Adipocyte (in vitro differentiated cells): ENCODE measurements around the gene OCLN.
A peak's percentile ranks its signal among the peaks of the same experiment; 100 is the strongest.
"Not testable (repeated sequence)": the region's sequence is repeated elsewhere in the genome, so short reads cannot be mapped to it uniquely, and the experiment has no call there.

ENCODE experiments used
- DNase-seq: peaks from one replicate; pipeline ENCODE4 v3.0.0-alpha.2; 2015; ENCODE audit warnings: low read depth
- H3K27me3 ChIP-seq: replicated peaks from 2 replicates; pipeline ENCODE4 v1.7.0; 2013; ENCODE audit warnings: mild to moderate bottlenecking, low read length, moderate library complexity; ENCODE audit not compliant: control insufficient read depth, insufficient read depth
- H3K36me3 ChIP-seq: 2 replicates; pipeline ENCODE4 v1.7.0; 2013; ENCODE audit warnings: low read length, mild to moderate bottlenecking, moderate library complexity; ENCODE audit not compliant: control insufficient read depth, insufficient read depth, severe bottlenecking
- H3K4me1 ChIP-seq: 2 replicates; pipeline ENCODE4 v1.7.0; 2013; ENCODE audit warnings: mild to moderate bottlenecking, low read length, moderate library complexity; ENCODE audit not compliant: control insufficient read depth, insufficient read depth
- H3K4me3 ChIP-seq: 2 replicates; pipeline ENCODE4 v1.7.0; 2013; ENCODE audit warnings: mild to moderate bottlenecking, low read length, moderate library complexity
- H3K9ac ChIP-seq: 2 replicates; pipeline ENCODE4 v1.7.0; 2013; ENCODE audit warnings: mild to moderate bottlenecking, low read length, moderate library complexity
- H3K9me3 ChIP-seq: 2 replicates; pipeline ENCODE4 v1.7.0; 2013; ENCODE audit warnings: mild to moderate bottlenecking, low read length, moderate library complexity; ENCODE audit not compliant: control insufficient read depth

Gene OCLN

GRCh38 chr5:69492391-69492922 is at the start of gene OCLN:
Gene OCLN, plus strand, starts transcription at chr5:69492790. Its CDS starts 11,455 bp downstream, at chr5:69504245.
- Histone ChIP-seq H3K27me3 (peaks cover 18% of the 10 kb centered on the region), H3K4me3 (peak within 1 kb of the TSS; percentile 84), H3K4me1 (peaks cover 19% of the 10 kb centered on the region), H3K36me3 (no peaks in the 10 kb centered on the region), H3K9me3 (no peaks in the 10 kb centered on the region), H3K9ac (peak within 1 kb of the TSS; percentile 54)
- peak; percentile 17 for DNase-seq

- no peaks in the 10 kb centered on the region for H3K27me3 ChIP-seq
- no peaks in the 10 kb centered on the region for H3K36me3 ChIP-seq
- no peak overlapping the region for H3K4me3 ChIP-seq
- DNase-seq, result no peak
- no peaks in the 10 kb centered on the region for H3K4me1 ChIP-seq
- no peak overlapping the region for H3K9ac ChIP-seq
- no peaks in the 10 kb centered on the region for H3K9me3 ChIP-seq
Observed at GRCh38 chr5:69444127-69444754, 48.3 kb upstream of the OCLN start.

- no peaks in the 10 kb centered on the region for H3K27me3 ChIP-seq
- H3K4me3 ChIP-seq, result no peak overlapping the region
- no peak for DNase-seq
- no peaks in the 10 kb centered on the region for H3K4me1 ChIP-seq
- H3K9ac ChIP-seq, result no peak overlapping the region
- H3K9me3 ChIP-seq, result no peaks in the 10 kb centered on the region
- no peaks in the 10 kb centered on the region for H3K36me3 ChIP-seq
Observed at GRCh38 chr5:69449511-69449910, 43.1 kb upstream of the OCLN start.

GRCh38 chr5:69450116-69450515 is 42.5 kb upstream of the OCLN start:
- H3K36me3 ChIP-seq, result no peaks in the 10 kb centered on the region
- H3K4me3 ChIP-seq, result no peak overlapping the region
- no peak overlapping the region for H3K9ac ChIP-seq
- H3K27me3 ChIP-seq, result no peaks in the 10 kb centered on the region
- no peaks in the 10 kb centered on the region for H3K4me1 ChIP-seq
- DNase-seq, result peak; percentile 57
- no peaks in the 10 kb centered on the region for H3K9me3 ChIP-seq

GRCh38 chr5:69450527-69450926 is 42.1 kb upstream of the OCLN start:
- DNase-seq, H3K27me3 ChIP-seq, H3K4me3 ChIP-seq, H3K4me1 ChIP-seq, H3K9ac ChIP-seq, H3K9me3 ChIP-seq, H3K36me3 ChIP-seq: not testable (repeated sequence)

GRCh38 chr5:69451941-69452647 is 40.5 kb upstream of the OCLN start:
- no peak for DNase-seq
- Histone ChIP-seq H3K36me3 (no peaks in the 10 kb centered on the region), H3K4me1 (no peaks in the 10 kb centered on the region), H3K27me3 (no peaks in the 10 kb centered on the region), H3K9me3 (no peaks in the 10 kb centered on the region), H3K4me3 (no peak overlapping the region), H3K9ac (no peak overlapping the region)

- not testable (repeated sequence) for H3K9me3 ChIP-seq, H3K36me3 ChIP-seq, H3K4me3 ChIP-seq, DNase-seq, H3K9ac ChIP-seq, H3K27me3 ChIP-seq, H3K4me1 ChIP-seq
Observed at GRCh38 chr5:69453487-69453886, 39.1 kb upstream of the OCLN start.

- DNase-seq, result no peak
- H3K9ac ChIP-seq, result no peak overlapping the region
- no peaks in the 10 kb centered on the region for H3K36me3 ChIP-seq
- H3K9me3 ChIP-seq, result no peaks in the 10 kb centered on the region
- H3K4me3 ChIP-seq, result no peak overlapping the region
- no peaks in the 10 kb centered on the region for H3K4me1 ChIP-seq
- no peaks in the 10 kb centered on the region for H3K27me3 ChIP-seq
Observed at GRCh38 chr5:69454460-69455249, 37.9 kb upstream of the OCLN start.

- not testable (repeated sequence) for DNase-seq
Observed at GRCh38 chr5:69455428-69455988, 37.1 kb upstream of the OCLN start.

GRCh38 chr5:69462170-69462569 is 30.4 kb upstream of the OCLN start:
- no peaks in the 10 kb centered on the region for H3K36me3 ChIP-seq
- H3K4me3 ChIP-seq, result no peak overlapping the region
- no peaks in the 10 kb centered on the region for H3K27me3 ChIP-seq
- H3K4me1 ChIP-seq, result no peaks in the 10 kb centered on the region
- H3K9ac ChIP-seq, result no peak overlapping the region
- DNase-seq, result no peak
- H3K9me3 ChIP-seq, result no peaks in the 10 kb centered on the region

More at GRCh38 chr5:69455428-69455988, 37.1 kb upstream of the OCLN start:
- not testable (repeated sequence) for H3K4me3 ChIP-seq, H3K4me1 ChIP-seq, H3K9me3 ChIP-seq, H3K27me3 ChIP-seq, H3K36me3 ChIP-seq, H3K9ac ChIP-seq

GRCh38 chr5:69466375-69466774 is 26.2 kb upstream of the OCLN start:
- not testable (repeated sequence) for H3K27me3 ChIP-seq, DNase-seq, H3K9me3 ChIP-seq, H3K36me3 ChIP-seq, H3K4me3 ChIP-seq, H3K4me1 ChIP-seq, H3K9ac ChIP-seq
